ENCODE measurements around the gene TBC1D23. TPM values are rescaled to one million over a fixed set of nuclear protein-coding genes. Genes with fewer than 3 reads are reported as not detected.

TBC1D23 gene
- total and polyA plus RNA-seq, 9 of the 15 experiments (the other 6 are each of a cell fraction or from before 2014, with no cell fraction given) = 23.4 to 85.8 (median 43.7) TPM

GRCh38 chr3:100289339-100289738 lies 28.5 kb downstream of the TBC1D23 start (continued):
- no peak for TF ChIP-seq CHD7 (IDR thresholded peaks at IDR 0.05; ENCODE audit: low read depth, low read length)
- no peak for TF ChIP-seq ZNF696 (CRISPR knock-in tag; conservative IDR thresholded peaks at IDR 0.05)
- TF ChIP-seq MXI1 (IDR thresholded peaks at IDR 0.05; ENCODE audit: low read depth, low read length) = 0 out of 2 replicates have a peak, but pooled peaks have one; percentile 21
- TF ChIP-seq MNT (conservative IDR thresholded peaks at IDR 0.05) = peak in 1 of 2 experiments; percentile 53; a peak in 2 of 4 replicates
- no peak for TF ChIP-seq TEAD1 (CRISPR knock-in tag; IDR thresholded peaks at IDR 0.05)
- TF ChIP-seq SAP30 (IDR thresholded peaks at IDR 0.05; ENCODE audit: borderline replicate concordance, insufficient read depth, low read depth, low read length, poor library complexity, severe bottlenecking) = no peak
- no peak for TF ChIP-seq ZNF507 (tag; conservative IDR thresholded peaks at IDR 0.05)
- TF ChIP-seq ZNF707 (CRISPR knock-in tag; conservative IDR thresholded peaks at IDR 0.05) = no peak
- peak; percentile 69 for TF ChIP-seq MTA2 (IDR thresholded peaks at IDR 0.05; ENCODE audit: low read depth)
- peak; percentile 86 to 89 for TF ChIP-seq KDM1A (IDR thresholded peaks at IDR 0.05)
- no peak for TF ChIP-seq U2AF2 (optimal IDR thresholded peaks at IDR 0.05; ENCODE audit: low read depth, low read length)
- no peak for TF ChIP-seq ZSCAN32 (CRISPR knock-in tag; IDR thresholded peaks at IDR 0.05)
- TF ChIP-seq NEUROD1 (IDR thresholded peaks at IDR 0.05; ENCODE audit: borderline replicate concordance, low read depth, low read length, partially characterized antibody) = no peak
- no peak for TF ChIP-seq PCBP1 (IDR thresholded peaks at IDR 0.05; ENCODE audit: low read depth, low read length, poor library complexity, severe bottlenecking)
- TF ChIP-seq NR2F6 (CRISPR knock-in tag; IDR thresholded peaks at IDR 0.05) = no peak

All from K562 (cell line).